Mammary epithelial cell (primary cell): ENCODE data around the gene MON1B.

Experiments
- CTCF ChIP-seq, 2 donors: IDR thresholded peaks in 1 of 2; conservative IDR thresholded peaks in 1 of 2; 2 replicates each; pipeline ENCODE4 v1.5.1; 2011 to 2012; ENCODE audit warnings: inconsistent platforms in 2 of 2, low read length in 2 of 2, mild to moderate bottlenecking in 2 of 2, control low read depth in 1 of 2, low read depth in 1 of 2; ENCODE audit not compliant: insufficient read depth in 1 of 2; ENCODE audit errors: extremely low read depth in 1 of 2
- EZH2 ChIP-seq: IDR thresholded peaks from 2 replicates; pipeline ENCODE4 v1.6.1; 2012; ENCODE audit warnings: low read length, inconsistent platforms, borderline replicate concordance

GRCh38 chr16:77183137-77183536 lies 7.9 kb upstream of the MON1B start:
- no peak for TF ChIP-seq EZH2
- no peak for TF ChIP-seq CTCF (conservative IDR thresholded peaks at IDR 0.05 in 1 of 2, IDR thresholded peaks at IDR 0.05 in 1 of 2; ENCODE audit: extremely low read depth in 1 of 2, insufficient read depth in 1 of 2, low read depth in 1 of 2, low read length in 2 of 2)
